Measurements from ENCODE around the gene ANKRD40CL. TPM values are rescaled to one million over a fixed set of nuclear protein-coding genes. Genes with fewer than 3 reads are reported as not detected.

The ANKRD40CL gene
- not detected in 2 replicates for total RNA-seq (ENCODE audit: low replicate concordance)

GRCh38 chr17:50767446-50767845 lies at the start of gene ANKRD40CL:
Gene ANKRD40CL, minus strand, starts transcription at chr17:50767518. Its CDS starts 605 bp downstream, at chr17:50766913.
- H3K4me3 ChIP-seq (ENCODE audit: low read depth, low read length), result no peak within 1 kb of the TSS
- TF ChIP-seq CTCF (IDR thresholded peaks at IDR 0.05; ENCODE audit: insufficient read depth, low read length), result no peak
- DNase-seq (ENCODE audit: low read depth), result no peak

GRCh38 chr17:50816271-50816670 lies 49.0 kb upstream of the ANKRD40CL start:
- TF ChIP-seq CTCF (IDR thresholded peaks at IDR 0.05; ENCODE audit: insufficient read depth, low read length), result no peak
- H3K4me3 ChIP-seq (ENCODE audit: low read depth, low read length), result no peak overlapping the region
- DNase-seq (ENCODE audit: low read depth), result no peak

GRCh38 chr17:50815400-50815799 lies 48.1 kb upstream of the ANKRD40CL start:
- DNase-seq (ENCODE audit: low read depth), result no peak
- TF ChIP-seq CTCF (IDR thresholded peaks at IDR 0.05; ENCODE audit: insufficient read depth, low read length), result no peak
- no peak overlapping the region for H3K4me3 ChIP-seq (ENCODE audit: low read depth, low read length)

GRCh38 chr17:50813583-50813982 lies 46.3 kb upstream of the ANKRD40CL start:
- no peak overlapping the region for H3K4me3 ChIP-seq (ENCODE audit: low read depth, low read length)
- no peak for DNase-seq (ENCODE audit: low read depth)
- TF ChIP-seq CTCF (IDR thresholded peaks at IDR 0.05; ENCODE audit: insufficient read depth, low read length), result no peak

GRCh38 chr17:50808888-50809287 lies 41.6 kb upstream of the ANKRD40CL start:
- H3K4me3 ChIP-seq (ENCODE audit: low read depth, low read length), result no peak overlapping the region
- DNase-seq (ENCODE audit: low read depth), result no peak
- no peak for TF ChIP-seq CTCF (IDR thresholded peaks at IDR 0.05; ENCODE audit: insufficient read depth, low read length)

GRCh38 chr17:50808413-50808812 lies 41.1 kb upstream of the ANKRD40CL start:
- TF ChIP-seq CTCF (IDR thresholded peaks at IDR 0.05; ENCODE audit: insufficient read depth, low read length), result no peak
- H3K4me3 ChIP-seq (ENCODE audit: low read depth, low read length), result no peak overlapping the region
- DNase-seq (ENCODE audit: low read depth), result no peak

GRCh38 chr17:50807675-50808074 lies 40.4 kb upstream of the ANKRD40CL start:
- no peak for TF ChIP-seq CTCF (IDR thresholded peaks at IDR 0.05; ENCODE audit: insufficient read depth, low read length)
- no peak overlapping the region for H3K4me3 ChIP-seq (ENCODE audit: low read depth, low read length)
- no peak for DNase-seq (ENCODE audit: low read depth)

Measured in fibroblast of the aortic adventitia (primary cell).